ENCODE data around the gene PHF8.

The PHF8 gene

GRCh38 chrX:54030329-54030728 lies 13.9 kb downstream of the PHF8 start:
- no peak overlapping the region for H2AFZ ChIP-seq (ENCODE audit: low read length)
- no peak overlapping the region for H2BK12ac ChIP-seq (ENCODE audit: low read length)
- H4K91ac ChIP-seq (ENCODE audit: low read depth, low read length, poor library complexity): no peak overlapping the region
- DNase-seq (ENCODE audit: low spot score): no peak
- no peaks in the 10 kb centered on the region for H3K27me3 ChIP-seq (ENCODE audit: control insufficient read depth in 3 of 3, insufficient read depth in 3 of 3, low read depth in 1 of 3, low read length in 3 of 3)
- H3K36me3 ChIP-seq (replicated peaks in 1 of 2; ENCODE audit: control insufficient read depth in 2 of 2, insufficient read depth in 2 of 2, low read length in 2 of 2): peaks cover 8 to 56% of the 10 kb centered on the region in 2 donors
- no peak overlapping the region for H2BK15ac ChIP-seq (ENCODE audit: low read length)
- H3K4me2 ChIP-seq (ENCODE audit: insufficient read depth, low read length, poor library complexity, severe bottlenecking): no peak overlapping the region
- no peak overlapping the region for H3K4me3 ChIP-seq (ENCODE audit: low read length in 2 of 2)
- H4K8ac ChIP-seq (ENCODE audit: low read depth, low read length): no peak overlapping the region
- H3K23ac ChIP-seq (ENCODE audit: low read depth, low read length, poor library complexity): no peak overlapping the region
- H3K4ac ChIP-seq (ENCODE audit: low read length): no peak overlapping the region
- H3K9me3 ChIP-seq (replicated peaks in 1 of 2; ENCODE audit: control insufficient read depth in 2 of 2, insufficient read depth in 1 of 2, low read depth in 1 of 2, low read length in 2 of 2): no peaks in the 10 kb centered on the region
- no peak overlapping the region for H2BK5ac ChIP-seq (ENCODE audit: low read length)
- no CpG with 5 or more reads among the region's 4 CpGs for WGBS, 2 donors (ENCODE audit: extremely low coverage in 2 of 2, insufficient read length in 2 of 2, insufficient replicate concordance in 1 of 2)
- H3K9ac ChIP-seq (ENCODE audit: low read depth, low read length, poor library complexity): no peak overlapping the region
- H3K4me1 ChIP-seq (ENCODE audit: control insufficient read depth in 2 of 2, insufficient read depth in 1 of 2, low read depth in 1 of 2, low read length in 2 of 2): no peaks in the 10 kb centered on the region
- no peak overlapping the region for H3K18ac ChIP-seq (ENCODE audit: low read length)
- H2BK120ac ChIP-seq (ENCODE audit: low read depth, low read length): no peak overlapping the region
- no peak overlapping the region for H3K27ac ChIP-seq (replicated peaks; ENCODE audit: low read length)
- no peak overlapping the region for H2AK5ac ChIP-seq (ENCODE audit: low read depth, low read length)
- H3K14ac ChIP-seq (ENCODE audit: low read length): no peak overlapping the region
- H3K79me1 ChIP-seq (ENCODE audit: low read depth, low read length): peaks cover 3% of the 10 kb centered on the region

GRCh38 chrX:54029529-54030143 lies 14.6 kb downstream of the PHF8 start:
- WGBS, 2 donors (ENCODE audit: extremely low coverage in 2 of 2, insufficient read length in 2 of 2, insufficient replicate concordance in 1 of 2): no CpG with 5 or more reads among the region's 10 CpGs
- H3K27ac ChIP-seq (replicated peaks; ENCODE audit: low read length): no peak overlapping the region
- no peak overlapping the region for H4K8ac ChIP-seq (ENCODE audit: low read depth, low read length)
- no peak overlapping the region for H3K18ac ChIP-seq (ENCODE audit: low read length)
- H2BK5ac ChIP-seq (ENCODE audit: low read length): no peak overlapping the region
- no peak overlapping the region for H3K4ac ChIP-seq (ENCODE audit: low read length)
- H3K9ac ChIP-seq (ENCODE audit: low read depth, low read length, poor library complexity): no peak overlapping the region
- H3K36me3 ChIP-seq (replicated peaks in 1 of 2; ENCODE audit: control insufficient read depth in 2 of 2, insufficient read depth in 2 of 2, low read length in 2 of 2): peaks cover 8 to 52% of the 10 kb centered on the region in 2 donors
- no peak overlapping the region for H2AK5ac ChIP-seq (ENCODE audit: low read depth, low read length)
- no peaks in the 10 kb centered on the region for H3K9me3 ChIP-seq (replicated peaks in 1 of 2; ENCODE audit: control insufficient read depth in 2 of 2, insufficient read depth in 1 of 2, low read depth in 1 of 2, low read length in 2 of 2)
- no peak overlapping the region for H2BK12ac ChIP-seq (ENCODE audit: low read length)
- H3K23ac ChIP-seq (ENCODE audit: low read depth, low read length, poor library complexity): no peak overlapping the region
- H2BK15ac ChIP-seq (ENCODE audit: low read length): no peak overlapping the region
- H2BK120ac ChIP-seq (ENCODE audit: low read depth, low read length): no peak overlapping the region
- no peak overlapping the region for H3K4me2 ChIP-seq (ENCODE audit: insufficient read depth, low read length, poor library complexity, severe bottlenecking)
- peaks cover 3% of the 10 kb centered on the region for H3K79me1 ChIP-seq (ENCODE audit: low read depth, low read length)
- H3K4me3 ChIP-seq (ENCODE audit: low read length in 2 of 2): no peak overlapping the region
- no peaks in the 10 kb centered on the region for H3K4me1 ChIP-seq (ENCODE audit: control insufficient read depth in 2 of 2, insufficient read depth in 1 of 2, low read depth in 1 of 2, low read length in 2 of 2)
- H2AFZ ChIP-seq (ENCODE audit: low read length): no peak overlapping the region
- no peak overlapping the region for H4K91ac ChIP-seq (ENCODE audit: low read depth, low read length, poor library complexity)
- no peak for DNase-seq (ENCODE audit: low spot score)
- no peaks in the 10 kb centered on the region for H3K27me3 ChIP-seq (ENCODE audit: control insufficient read depth in 3 of 3, insufficient read depth in 3 of 3, low read depth in 1 of 3, low read length in 3 of 3)
- H3K14ac ChIP-seq (ENCODE audit: low read length): no peak overlapping the region

- no peak overlapping the region for H2AK5ac ChIP-seq (ENCODE audit: low read depth, low read length)
- no CpG with 5 or more reads among the region's 5 CpGs for WGBS, 2 donors (ENCODE audit: extremely low coverage in 2 of 2, insufficient read length in 2 of 2, insufficient replicate concordance in 1 of 2)
- no peak overlapping the region for H2BK15ac ChIP-seq (ENCODE audit: low read length)
Measured at GRCh38 chrX:54024350-54024749, 19.9 kb downstream of the PHF8 start.

DNA sequence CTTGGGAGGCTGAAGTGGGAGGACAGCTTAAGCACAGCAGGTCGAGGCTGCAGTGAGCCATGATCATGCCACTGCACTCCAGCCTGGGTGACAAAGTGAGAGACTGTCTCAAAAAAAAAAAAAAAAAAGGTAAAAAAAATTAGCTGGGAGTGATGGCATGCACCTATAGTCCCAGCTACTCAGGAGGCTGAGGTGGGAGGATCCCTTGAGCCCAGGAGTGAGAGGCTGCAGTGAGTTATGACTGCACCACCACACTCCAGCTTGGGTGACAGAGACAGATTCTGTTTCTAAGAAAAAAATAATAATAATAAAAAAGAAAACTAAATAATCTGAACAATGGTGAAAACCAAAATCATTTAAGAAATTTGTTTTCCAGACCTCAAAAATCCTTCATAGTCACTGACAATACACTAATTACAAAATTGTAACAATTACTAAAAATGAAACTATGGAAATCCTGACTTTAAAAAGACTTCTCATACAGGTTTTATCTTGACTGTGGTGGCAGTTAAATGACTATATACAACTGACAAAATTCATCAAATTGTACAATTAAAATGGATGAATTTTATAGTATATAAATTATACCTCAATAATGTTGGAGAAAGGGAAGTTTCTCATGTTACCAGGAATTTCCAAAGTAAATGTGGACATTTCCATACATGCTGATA lies 31.3 kb downstream of the PHF8 start:
- H3K27me3 ChIP-seq (ENCODE audit: control insufficient read depth in 3 of 3, insufficient read depth in 3 of 3, low read depth in 1 of 3, low read length in 3 of 3): no peaks in the 10 kb centered on the region
- H3K79me1 ChIP-seq (ENCODE audit: low read depth, low read length): no peaks in the 10 kb centered on the region
- no peak overlapping the region for H3K9ac ChIP-seq (ENCODE audit: low read depth, low read length, poor library complexity)
- H2AFZ ChIP-seq (ENCODE audit: low read length): no peak overlapping the region
- no peak overlapping the region for H2BK15ac ChIP-seq (ENCODE audit: low read length)
- no peak overlapping the region for H4K8ac ChIP-seq (ENCODE audit: low read depth, low read length)
- no peak overlapping the region for H2BK12ac ChIP-seq (ENCODE audit: low read length)
- H2AK5ac ChIP-seq (ENCODE audit: low read depth, low read length): no peak overlapping the region
- no peak overlapping the region for H3K23ac ChIP-seq (ENCODE audit: low read depth, low read length, poor library complexity)
- no peak overlapping the region for H3K27ac ChIP-seq (replicated peaks; ENCODE audit: low read length)
- H3K36me3 ChIP-seq (replicated peaks in 1 of 2; ENCODE audit: control insufficient read depth in 2 of 2, insufficient read depth in 2 of 2, low read length in 2 of 2): peaks cover 8 to 49% of the 10 kb centered on the region in 2 donors
- no peak overlapping the region for H3K4ac ChIP-seq (ENCODE audit: low read length)
- H3K4me3 ChIP-seq (ENCODE audit: low read length in 2 of 2): no peak overlapping the region
- no CpG with 5 or more reads among the region's 1 CpG for WGBS, 2 donors (ENCODE audit: extremely low coverage in 2 of 2, insufficient read length in 2 of 2, insufficient replicate concordance in 1 of 2)
- H3K18ac ChIP-seq (ENCODE audit: low read length): no peak overlapping the region
- H3K9me3 ChIP-seq (replicated peaks in 1 of 2; ENCODE audit: control insufficient read depth in 2 of 2, insufficient read depth in 1 of 2, low read depth in 1 of 2, low read length in 2 of 2): no peaks in the 10 kb centered on the region
- no peak overlapping the region for H3K14ac ChIP-seq (ENCODE audit: low read length)
- H4K91ac ChIP-seq (ENCODE audit: low read depth, low read length, poor library complexity): no peak overlapping the region
- H2BK120ac ChIP-seq (ENCODE audit: low read depth, low read length): no peak overlapping the region
- DNase-seq (ENCODE audit: low spot score): no peak
- no peaks in the 10 kb centered on the region for H3K4me1 ChIP-seq (ENCODE audit: control insufficient read depth in 2 of 2, insufficient read depth in 1 of 2, low read depth in 1 of 2, low read length in 2 of 2)
- H2BK5ac ChIP-seq (ENCODE audit: low read length): no peak overlapping the region
- H3K4me2 ChIP-seq (ENCODE audit: insufficient read depth, low read length, poor library complexity, severe bottlenecking): no peak overlapping the region

More at GRCh38 chrX:54024350-54024749, 19.9 kb downstream of the PHF8 start:
- Histone ChIP-seq H3K4ac (ENCODE audit: low read length) (no peak overlapping the region), H3K4me2 (ENCODE audit: insufficient read depth, low read length, poor library complexity, severe bottlenecking) (no peak overlapping the region), H3K18ac (ENCODE audit: low read length) (no peak overlapping the region), H3K4me3 (ENCODE audit: low read length in 2 of 2) (no peak overlapping the region), H2BK12ac (ENCODE audit: low read length) (no peak overlapping the region), H3K14ac (ENCODE audit: low read length) (no peak overlapping the region), H3K9me3 (replicated peaks in 1 of 2; ENCODE audit: control insufficient read depth in 2 of 2, insufficient read depth in 1 of 2, low read depth in 1 of 2, low read length in 2 of 2) (no peaks in the 10 kb centered on the region), H2BK5ac (ENCODE audit: low read length) (no peak overlapping the region), H3K4me1 (ENCODE audit: control insufficient read depth in 2 of 2, insufficient read depth in 1 of 2, low read depth in 1 of 2, low read length in 2 of 2) (no peaks in the 10 kb centered on the region), H2BK120ac (ENCODE audit: low read depth, low read length) (no peak overlapping the region), H2AFZ (ENCODE audit: low read length) (no peak overlapping the region), H4K8ac (ENCODE audit: low read depth, low read length) (no peak overlapping the region), H4K91ac (ENCODE audit: low read depth, low read length, poor library complexity) (no peak overlapping the region), H3K79me1 (ENCODE audit: low read depth, low read length) (peaks cover 3% of the 10 kb centered on the region), H3K27ac (replicated peaks; ENCODE audit: low read length) (no peak overlapping the region), H3K9ac (ENCODE audit: low read depth, low read length, poor library complexity) (no peak overlapping the region), H3K23ac (ENCODE audit: low read depth, low read length, poor library complexity) (no peak overlapping the region), H3K27me3 (ENCODE audit: control insufficient read depth in 3 of 3, insufficient read depth in 3 of 3, low read depth in 1 of 3, low read length in 3 of 3) (no peaks in the 10 kb centered on the region), H3K36me3 (replicated peaks in 1 of 2; ENCODE audit: control insufficient read depth in 2 of 2, insufficient read depth in 2 of 2, low read length in 2 of 2) (peaks cover 9 to 39% of the 10 kb centered on the region in 2 donors)
- DNase-seq (ENCODE audit: low spot score): no peak

Data from neuronal stem cell (in vitro differentiated cells).